GM12873 (cell line): ENCODE results near the gene LRGUK.

Experiments used
- CTCF ChIP-seq: IDR thresholded peaks from 2 replicates; pipeline ENCODE4 v1.5.1; 2012; ENCODE audit warnings: low read depth, mild to moderate bottlenecking, moderate library complexity, low read length, control low read depth; ENCODE audit not compliant: insufficient read depth; ENCODE audit errors: missing control alignments

The LRGUK gene

GRCh38 chr7:134175334-134176036 is 48.3 kb downstream of the LRGUK start:
- no peak for TF ChIP-seq CTCF

GRCh38 chr7:134176037-134176350 is 48.9 kb downstream of the LRGUK start:
- TF ChIP-seq CTCF = no peak

GRCh38 chr7:134179036-134180011 is 52.2 kb downstream of the LRGUK start:
- TF ChIP-seq CTCF = no peak

GRCh38 chr7:134180376-134180775 is 53.2 kb downstream of the LRGUK start:
- TF ChIP-seq CTCF = no peak

GRCh38 chr7:134182078-134182477 is 54.9 kb downstream of the LRGUK start:
- no peak for TF ChIP-seq CTCF

- TF ChIP-seq CTCF = no peak
These were observed 57.6 kb downstream of the LRGUK start for GRCh38 chr7:134184767-134185166.

- no peak for TF ChIP-seq CTCF
These were observed 58.9 kb downstream of the LRGUK start for GRCh38 chr7:134186027-134186426.
